ENCODE data around the gene DPH7. TPM values are rescaled to one million over a fixed set of nuclear protein-coding genes. Genes with fewer than 3 reads are reported as not detected.
"Not testable (repeated sequence)": the region's sequence is repeated elsewhere in the genome, so short reads cannot be mapped to it uniquely, and the experiment has no call there.

Gene DPH7
- total RNA-seq: 10 to 100 TPM; 34.3 to 62.4 TPM

GRCh38 chr9:137578518-137579258 lies at the start of gene DPH7:
TSS of gene DPH7 (minus strand) at chr9:137578925. CDS start at chr9:137578777, 148 bp downstream.
- H3K4me3 ChIP-seq: peak within 1 kb of the TSS; percentile 81 to 90
- DNase-seq (ENCODE audit: low spot score): peak; percentile 93
- WGBS: 1% methylated on average over 58 of the region's 82 CpGs
- H3K36me3 ChIP-seq: peaks cover 0 to 5% of the 10 kb centered on the region in 2 donors
- no peaks in the 10 kb centered on the region for H3K27me3 ChIP-seq (replicated peaks; ENCODE audit: insufficient read depth)
- TF ChIP-seq POLR2AphosphoS5 (IDR thresholded peaks at IDR 0.05) (peak; percentile 81), POLR2A (IDR thresholded peaks at IDR 0.05) (peak; percentile 33), CTCF (IDR thresholded peaks at IDR 0.05) (peak; percentile 84 to 98 (median 96))
- peaks cover 11% of the 10 kb centered on the region for H3K4me1 ChIP-seq (replicated peaks)
- no peaks in the 10 kb centered on the region for H3K9me3 ChIP-seq
- intact Hi-C loops (cut with DNase I): no loop called here
- H3K27ac ChIP-seq: peak within 1 kb of the TSS; percentile 73 to 78

- not testable (repeated sequence) for H3K4me1 ChIP-seq (replicated peaks); DNase-seq (ENCODE audit: low spot score)
Measured at GRCh38 chr9:137627406-137627805, 48.7 kb upstream of the DPH7 start.

DNA sequence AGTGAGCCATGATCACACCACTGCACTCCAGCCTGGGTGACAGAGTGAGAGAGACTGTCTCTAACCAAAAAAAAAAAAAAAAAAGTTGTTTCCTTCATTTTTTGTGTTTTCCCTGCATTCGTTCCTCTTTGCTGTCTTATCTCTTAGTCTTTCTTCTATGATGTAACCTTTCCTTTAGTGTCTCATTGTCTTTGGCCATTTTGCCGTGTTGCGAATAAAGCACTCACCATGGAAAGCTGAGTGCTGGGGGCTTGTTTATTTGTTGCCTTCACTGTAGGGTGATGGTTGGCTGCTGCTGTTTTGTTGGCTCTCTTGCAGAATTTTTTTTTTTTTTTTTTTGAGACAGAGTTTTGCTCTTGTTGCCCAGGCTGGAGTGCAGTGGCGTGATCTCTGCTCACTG lies 47.7 kb upstream of the DPH7 start:
- H3K36me3 ChIP-seq: no peaks in the 10 kb centered on the region
- H3K27ac ChIP-seq: no peak overlapping the region
- WGBS: 81% methylated on average over 4 of the region's 4 CpGs
- no peaks in the 10 kb centered on the region for H3K9me3 ChIP-seq
- no peak for TF ChIP-seq POLR2A (IDR thresholded peaks at IDR 0.05)
- TF ChIP-seq CTCF (IDR thresholded peaks at IDR 0.05): no peak
- no peak for TF ChIP-seq POLR2AphosphoS5 (IDR thresholded peaks at IDR 0.05)
- no peak overlapping the region for H3K4me3 ChIP-seq
- peaks cover 8% of the 10 kb centered on the region for H3K4me1 ChIP-seq (replicated peaks)
- no peaks in the 10 kb centered on the region for H3K27me3 ChIP-seq (replicated peaks; ENCODE audit: insufficient read depth)
- intact Hi-C loops (cut with DNase I): no loop called here
- DNase-seq (ENCODE audit: low spot score): no peak

More at GRCh38 chr9:137627406-137627805, 48.7 kb upstream of the DPH7 start:
- H3K36me3 ChIP-seq; H3K9me3 ChIP-seq; H3K4me3 ChIP-seq; intact Hi-C loops (cut with DNase I); H3K27ac ChIP-seq; H3K27me3 ChIP-seq (replicated peaks; ENCODE audit: insufficient read depth): not testable (repeated sequence)
- WGBS: 96% methylated on average over 14 of the region's 14 CpGs

- intact Hi-C loops (cut with DNase I); H3K9me3 ChIP-seq; H3K4me3 ChIP-seq; H3K27me3 ChIP-seq (replicated peaks; ENCODE audit: insufficient read depth); H3K36me3 ChIP-seq; H3K27ac ChIP-seq; DNase-seq (ENCODE audit: low spot score): not testable (repeated sequence)
- WGBS: 90% methylated on average over 8 of the region's 8 CpGs
- peaks cover 20% of the 10 kb centered on the region for H3K4me1 ChIP-seq (replicated peaks)
Measured at GRCh38 chr9:137622211-137622610, 43.5 kb upstream of the DPH7 start.

DNA sequence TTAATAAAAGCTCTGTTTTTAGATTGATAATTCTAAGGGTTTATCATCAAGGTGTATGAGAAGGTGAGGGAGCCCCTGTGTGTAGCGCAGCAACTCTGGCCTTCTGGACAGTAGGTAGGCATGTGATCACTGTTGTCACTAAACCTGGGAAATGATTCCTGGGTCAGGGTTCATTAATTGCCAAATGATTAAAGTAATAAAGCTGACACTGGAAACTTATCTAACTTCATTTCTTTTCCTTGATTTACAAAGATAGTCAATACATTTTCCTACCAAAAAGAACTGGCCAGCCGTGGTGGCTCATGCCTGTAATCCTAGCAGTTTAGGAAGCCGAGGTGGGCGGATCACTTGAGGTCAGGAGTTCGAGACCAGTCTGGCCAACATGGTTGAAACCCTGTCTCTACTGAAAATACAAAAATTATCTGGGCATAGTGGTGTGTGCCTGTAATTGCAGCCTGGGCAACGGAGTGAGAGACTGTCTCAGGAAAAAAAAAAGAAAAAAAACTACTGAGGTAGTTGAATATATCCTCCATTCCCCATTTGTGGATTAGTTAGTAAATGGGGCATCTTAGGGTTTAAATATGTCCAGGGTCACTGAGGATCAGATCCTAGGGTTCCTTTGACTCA lies 42.5 kb upstream of the DPH7 start:
- Histone ChIP-seq H3K27me3 (replicated peaks; ENCODE audit: insufficient read depth) (no peaks in the 10 kb centered on the region), H3K4me3 (no peak overlapping the region), H3K9me3 (no peaks in the 10 kb centered on the region), H3K36me3 (no peaks in the 10 kb centered on the region), H3K4me1 (replicated peaks) (peaks cover 21% of the 10 kb centered on the region), H3K27ac (no peak overlapping the region)
- intact Hi-C loops (cut with DNase I): no loop called here
- no peak for TF ChIP-seq POLR2AphosphoS5 (IDR thresholded peaks at IDR 0.05)
- TF ChIP-seq POLR2A (IDR thresholded peaks at IDR 0.05): no peak
- TF ChIP-seq CTCF (IDR thresholded peaks at IDR 0.05): peak in 2 of 4 experiments; percentile 13 to 14
- WGBS: 48% methylated on average over 6 of the region's 6 CpGs
- no peak for DNase-seq (ENCODE audit: low spot score)
